Glomerular endothelial cell (primary cell): ENCODE measurements around the gene PGR. TPM values are rescaled to one million over a fixed set of nuclear protein-coding genes. Genes with fewer than 3 reads are reported as not detected.
"Not testable (repeated sequence)": the region's sequence is repeated elsewhere in the genome, so short reads cannot be mapped to it uniquely, and the experiment has no call there.

Source experiments
- DNase-seq: peaks from one replicate; pipeline ENCODE4 v3.0.0-alpha.2; 2011; ENCODE audit warnings: low read depth, low spot score; ENCODE audit errors: extremely low read depth
- total RNA-seq: library from RNA; depleted of rRNA; stranded (reverse); fragments of >200 nt; gene quantifications from 2 replicates; pipeline ENCODE4 v1.2.3, GENCODE V29; 2015

Gene PGR
- total RNA-seq, 1 donor from 2014 or later, result not detected

- DNase-seq, result not testable (repeated sequence)
These were observed 115.9 kb downstream of the PGR start for GRCh38 chr11:101013702-101014101.

- no peak for DNase-seq
These were observed 117.7 kb downstream of the PGR start for GRCh38 chr11:101011881-101012280.

- no peak for DNase-seq
These were observed 118.7 kb downstream of the PGR start for GRCh38 chr11:101010899-101011298.

GRCh38 chr11:101009690-101010055 lies 119.9 kb downstream of the PGR start:
- no peak for DNase-seq

GRCh38 chr11:101008961-101009689 lies 120.5 kb downstream of the PGR start:
- no peak for DNase-seq

- no peak for DNase-seq
These were observed 126.1 kb downstream of the PGR start for GRCh38 chr11:101003468-101003867.

GRCh38 chr11:100999756-101000155 lies 129.9 kb downstream of the PGR start:
- no peak for DNase-seq

- DNase-seq, result no peak
These were observed 134.6 kb downstream of the PGR start for GRCh38 chr11:100994966-100995365.

GRCh38 chr11:100991541-100991940 lies 138.1 kb downstream of the PGR start:
- no peak for DNase-seq

GRCh38 chr11:100990931-100991330 lies 138.7 kb downstream of the PGR start:
- DNase-seq, result no peak

GRCh38 chr11:100984668-100985067 lies 144.9 kb downstream of the PGR start:
- DNase-seq, result no peak

GRCh38 chr11:100981196-100981824 lies 148.3 kb downstream of the PGR start:
- no peak for DNase-seq

GRCh38 chr11:100980156-100980555 lies 149.5 kb downstream of the PGR start:
- DNase-seq, result no peak
